HepG2 (cell line): ENCODE data around the gene PNPLA1. TPM values are rescaled to one million over a fixed set of nuclear protein-coding genes. Genes with fewer than 3 reads are reported as not detected.
A peak's percentile ranks its signal among the peaks of the same experiment; 100 is the strongest.

ENCODE experiments used
- ATAC-seq: fragments of 200-7000 bp; cut with Tn5 transposase; 3 replicates; pipeline ENCODE4 v1.9.1; 2020; ENCODE audit warnings: mild to moderate bottlenecking, moderate library complexity
- BruUV-seq: library from RNA; stranded (reverse); fragments of 400-500 nt; replicated peaks from 2 replicates; lab custom pipeline; 2021; lab: Mats Ljungman, UMichigan
- CTCF ChIA-PET: fragments of 300-600 bp; formaldehyde crosslinking; extraction: SDS; loops from one replicate; lab custom pipeline; 2021; ENCODE audit warnings: low total read pairs, inconsistent platforms, low intra/inter-chr PET ratio; lab: Yijun Ruan, JAX
- POLR2A ChIA-PET: fragments of 350-600 bp; sonication (Branson Sonifier 250); formaldehyde crosslinking; loops from one replicate; lab custom pipeline; 2020; ENCODE audit warnings: antibody characterized with exemption, inconsistent platforms; lab: Yijun Ruan, JAX
- DNase-seq: peaks from one replicate; pipeline ENCODE4 v3.0.0-alpha.2; 2015; ENCODE audit warnings: low spot score
- FAIRE-seq: peaks from 3 replicates; lab custom pipeline; 2011; peaks lifted over from hg19 to GRCh38; lab: Jason Lieb, UNC
- H2AFZ ChIP-seq: one replicate; pipeline ENCODE4 v1.6.1; 2011; ENCODE audit warnings: low read length, inconsistent platforms
- H3K27ac ChIP-seq: fragments of 300-600 bp; 3 replicates; pipeline ENCODE4 v1.8.0; 2011; ENCODE audit warnings: mixed run types, mild to moderate bottlenecking, mixed read lengths, low read length, inconsistent platforms; ENCODE audit not compliant: insufficient read depth; ENCODE audit errors: extremely low read length
- H3K27me3 ChIP-seq, 2 experiments: fragments of 200-600 bp in 1 of 2; 2 replicates in 1 of 2; 3 replicates in 1 of 2; pipeline versions ENCODE4 v1.6.0 to v1.8.0; 2011; ENCODE audit warnings: low read length in 2 of 2, mild to moderate bottlenecking in 2 of 2, moderate library complexity in 2 of 2, inconsistent platforms in 1 of 2; ENCODE audit not compliant: insufficient read depth in 2 of 2, control insufficient read depth in 1 of 2
- H3K36me3 ChIP-seq, 2 experiments: fragments of 200-600 bp in 1 of 2; replicated peaks in 1 of 2; 2 replicates in 1 of 2; 3 replicates in 1 of 2; pipeline versions ENCODE4 v1.5.1 to v1.8.0; 2011; ENCODE audit warnings: low read length in 2 of 2, inconsistent platforms in 1 of 2; ENCODE audit not compliant: insufficient read depth in 2 of 2, control insufficient read depth in 1 of 2
- H3K4me1 ChIP-seq: 2 replicates; pipeline ENCODE4 v1.5.1; 2012; ENCODE audit warnings: low read length, inconsistent platforms; ENCODE audit not compliant: insufficient read depth
- H3K4me2 ChIP-seq: 2 replicates; pipeline ENCODE4 v1.6.0; 2011; ENCODE audit warnings: low read depth, low read length, inconsistent platforms
- H3K4me3 ChIP-seq, 3 experiments: fragments of 200-600 bp in 1 of 3; sonication (generic), shearing (Covaris generic) in 1 of 3; replicated peaks in 1 of 3; 2 replicates each; pipeline ENCODE4 v1.5.1; 2011 to 2016; ENCODE audit warnings: low read length in 3 of 3, inconsistent platforms in 2 of 3, low read depth in 2 of 3, mild to moderate bottlenecking in 2 of 3, control low read depth in 1 of 3, mixed read lengths in 1 of 3; ENCODE audit not compliant: insufficient read depth in 1 of 3
- H3K79me2 ChIP-seq: one replicate; pipeline ENCODE4 v1.6.1; 2011; ENCODE audit warnings: low read length, inconsistent platforms; ENCODE audit not compliant: insufficient read depth
- H3K9ac ChIP-seq: 2 replicates; pipeline ENCODE4 v1.6.0; 2011; ENCODE audit warnings: mild to moderate bottlenecking, low read depth, low read length, inconsistent platforms; ENCODE audit not compliant: insufficient read depth
- H3K9me3 ChIP-seq: 2 replicates; pipeline ENCODE4 v1.5.1; 2012; ENCODE audit warnings: mild to moderate bottlenecking, low read length
- H4K20me1 ChIP-seq: 2 replicates; pipeline ENCODE4 v1.6.0; 2011; ENCODE audit warnings: inconsistent platforms, mild to moderate bottlenecking, low read length, moderate library complexity; ENCODE audit not compliant: insufficient read depth
- ARID5B ChIP-seq: IDR thresholded peaks from 2 replicates; pipeline ENCODE4 v1.4.0; 2020; ENCODE audit warnings: mild to moderate bottlenecking, missing genetic modification reagents
- ATF4 ChIP-seq, 2 experiments: fragments of 450-650 bp in 1 of 2; sonication (generic) in 1 of 2; formaldehyde crosslinking; IDR thresholded peaks; 2 replicates each; pipeline versions ENCODE4 v1.5.0 to v1.8.0; 2020 to 2022; ENCODE audit warnings: mild to moderate bottlenecking in 1 of 2, missing genetic modification reagents in 1 of 2
- ATF7 ChIP-seq, 2 experiments: fragments of 450-650 bp in 1 of 2; sonication (generic) in 1 of 2; formaldehyde crosslinking in 1 of 2; IDR thresholded peaks; 2 replicates each; pipeline versions ENCODE4 v1.4.0 to v1.6.1; 2016 to 2020; ENCODE audit warnings: antibody characterized with exemption in 1 of 2, mild to moderate bottlenecking in 1 of 2, missing genetic modification reagents in 1 of 2
- CEBPB ChIP-seq: IDR thresholded peaks from 2 replicates; pipeline ENCODE4 v1.6.1; 2011; ENCODE audit warnings: low read depth, low read length, improper control_type of control experiment, borderline replicate concordance
- CEBPG ChIP-seq: IDR thresholded peaks from 2 replicates; pipeline ENCODE4 v1.6.1; 2016
- FOSL2 ChIP-seq: sonication (generic); formaldehyde crosslinking; IDR thresholded peaks from 2 replicates; pipeline ENCODE4 v1.4.0; 2020; ENCODE audit warnings: missing genetic modification reagents
- GATAD2A ChIP-seq: IDR thresholded peaks from 2 replicates; pipeline ENCODE4 v1.6.1; 2016
- HNF4A ChIP-seq: sonication (generic); formaldehyde crosslinking; IDR thresholded peaks from 2 replicates; pipeline ENCODE4 v1.4.0; 2020; ENCODE audit warnings: missing genetic modification reagents
- MTA1 ChIP-seq: sonication (generic); formaldehyde crosslinking; IDR thresholded peaks from 2 replicates; pipeline ENCODE4 v1.4.0; 2020; ENCODE audit warnings: missing genetic modification reagents, mild to moderate bottlenecking, borderline replicate concordance
- POGK ChIP-seq: sonication (generic); formaldehyde crosslinking; conservative IDR thresholded peaks from 2 replicates; pipeline ENCODE4 v1.8.0; 2022; ENCODE audit warnings: mild to moderate bottlenecking, moderate library complexity, missing genetic modification reagents
- U2AF2 ChIP-seq: fragments of 200-400 bp; formaldehyde crosslinking; IDR thresholded peaks from 2 replicates; pipeline ENCODE4 v1.6.1; 2017; ENCODE audit warnings: low read depth, mild to moderate bottlenecking, low read length
- ZBTB26 ChIP-seq: IDR thresholded peaks from 2 replicates; pipeline ENCODE4 v1.6.1; 2016; ENCODE audit warnings: missing compliant biosample characterization, missing genetic modification reagents, borderline replicate concordance
- ZNF232 ChIP-seq: sonication (generic); formaldehyde crosslinking; IDR thresholded peaks from 2 replicates; pipeline ENCODE4 v1.4.0; 2020; ENCODE audit warnings: missing genetic modification reagents, borderline replicate concordance
- ZNF3 ChIP-seq: IDR thresholded peaks from 2 replicates; pipeline ENCODE4 v1.7.0; 2017; ENCODE audit warnings: inconsistent platforms
- ZNF383 ChIP-seq: sonication (generic); formaldehyde crosslinking; IDR thresholded peaks from 2 replicates; pipeline ENCODE4 v1.4.0; 2020; ENCODE audit warnings: missing genetic modification reagents, mild to moderate bottlenecking, borderline replicate concordance
- WGBS: methylation state at CpG from one replicate; pipeline ENCODE4 v1.1.6; 2017; ENCODE audit warnings: low lambda C conversion rate; 5-methylcytosine and 5-hydroxymethylcytosine counted together
- in situ Hi-C: cut with HindIII; loops from 2 replicates; pipeline ENCODE4 v1.10.0; 2017; ENCODE audit warnings: low pct_unique_long_range_greater_than_20kb; ENCODE audit not compliant: extremely low pct_ligation_motif_present
- intact Hi-C: fragments of 100-400 bp; cut with micrococcal nuclease; formaldehyde crosslinking; loops from one replicate; pipeline ENCODE4 v1.10.0; 2022; ENCODE audit not compliant: unreplicated experiment
- polyA plus RNA-seq, 8 experiments: library from polyadenylated mRNA; depleted of rRNA in 3 of 8; stranded (reverse) in 7 of 8; unstranded in 1 of 8; fragments of >200 nt; fragmentation: Illumina TruSeq in 4 of 8; extraction: Trizol in 4 of 8; gene quantifications; 2 replicates each; pipeline versions ENCODE4 v1.2.1 to v1.2.3, GENCODE V29; 2011 to 2016; ENCODE audit warnings: low read depth in 4 of 8, missing spikeins in 1 of 8, mixed read lengths in 1 of 8; ENCODE audit not compliant: insufficient read depth in 1 of 8
- total RNA-seq, 5 experiments: library from RNA; depleted of rRNA; stranded (reverse); fragments of >200 nt; fragmentation: Illumina TruSeq; extraction: Trizol; gene quantifications; 2 replicates each; pipeline ENCODE4 v1.2.3, GENCODE V29; 2016; ENCODE audit warnings: low read depth in 1 of 5

PNPLA1 gene
- total and polyA plus RNA-seq, 2 of the 13 experiments (the other 11 are each of a cell fraction or from before 2014, with no cell fraction given) = not detected

- in situ Hi-C loops = no loop called here
These were observed 21.1 kb downstream of the PNPLA1 start for GRCh38 chr6:36290668-36291620.

More at GRCh38 chr6:36290668-36291620, 21.1 kb downstream of the PNPLA1 start:
- WGBS = 29% methylated on average over 15 of the region's 23 CpGs
- DNase-seq = no peak
- TF ChIP-seq ATF4 (CRISPR knock-in tag; IDR thresholded peaks at IDR 0.05) (peak in 1 of 2 experiments; percentile 78; a peak in 2 of 4 replicates), ATF7 (IDR thresholded peaks at IDR 0.05) (peak; percentile 63), ATF7 (CRISPR knock-in tag; IDR thresholded peaks at IDR 0.05) (no peak), ZBTB26 (CRISPR knock-in tag) (no peak), HNF4A (0 out of 2 replicates have a peak, but pooled peaks have one; percentile 34), ZNF383 (CRISPR knock-in tag) (no peak), ZNF232 (no peak), ZNF3 (CRISPR knock-in tag) (no peak), U2AF2 (no peak), MTA1 (CRISPR knock-in tag) (no peak), FOSL2 (CRISPR knock-in tag) (peak; percentile 85), ARID5B (CRISPR knock-in tag) (0 out of 2 replicates have a peak, but pooled peaks have one; percentile 10), GATAD2A (0 out of 2 replicates have a peak, but pooled peaks have one; percentile 22), CEBPG (CRISPR knock-in tag) (peak; percentile 58), CEBPB (peak; percentile 83), POGK (CRISPR knock-in tag) (no peak)
- POLR2A ChIA-PET = interaction anchor here (1.5 kb wide), 1 partner anchor 41 kb away, joined by 3 read pairs; no protein-coding TSS in a partner anchor
- H3K27me3 ChIP-seq = peaks cover 7 to 35% of the 10 kb centered on the region in 2 experiments
- H4K20me1 ChIP-seq = no peaks in the 10 kb centered on the region
- H3K4me1 ChIP-seq = peaks cover 10% of the 10 kb centered on the region
- H2AFZ ChIP-seq = no peak overlapping the region
- no peak overlapping the region for H3K27ac ChIP-seq
- no TSS peak for BruUV-seq
- H3K4me3 ChIP-seq = no peak overlapping the region
- no peak overlapping the region for H3K9ac ChIP-seq
- H3K79me2 ChIP-seq = no peaks in the 10 kb centered on the region
- no peaks in the 10 kb centered on the region for H3K9me3 ChIP-seq
- CTCF ChIA-PET = no interaction called here
- no peak for ATAC-seq
- no peaks in the 10 kb centered on the region for H3K36me3 ChIP-seq
- FAIRE-seq = no peak
- intact Hi-C loops = no loop called here
- no peak overlapping the region for H3K4me2 ChIP-seq
